Thoracic aorta (tissue), 2 donors: ENCODE data around the gene STRIP1. TPM values are rescaled to one million over a fixed set of nuclear protein-coding genes. Genes with fewer than 3 reads are reported as not detected.

Source experiments
- ATAC-seq: fragments of 150-250 bp; one replicate; pipeline ENCODE4 v1.8.0; 2017; ENCODE audit warnings: low read depth; ENCODE audit not compliant: insufficient number of reproducible peaks, low FRiP score
- DNase-seq: peaks from one replicate; pipeline ENCODE4 v3.0.0-alpha.2; 2020; ENCODE audit warnings: low spot score
- H3K27ac ChIP-seq, 2 donors: fragments of 200-600 bp; sonication (generic); 1 replicate in 1 of 2; 2 replicates in 1 of 2; pipeline ENCODE4 v1.5.1; 2016; ENCODE audit warnings: mild to moderate bottlenecking in 2 of 2, moderate library complexity in 2 of 2
- H3K27me3 ChIP-seq: fragments of 200-600 bp; sonication (generic); replicated peaks from 2 replicates; pipeline ENCODE4 v1.6.0; 2016; ENCODE audit warnings: mild to moderate bottlenecking; ENCODE audit not compliant: insufficient read depth
- H3K36me3 ChIP-seq: fragments of 200-600 bp; sonication (generic); one replicate; pipeline ENCODE4 v1.5.1; 2016
- H3K4me1 ChIP-seq, 2 donors: fragments of 200-600 bp; sonication (generic); 1 replicate in 1 of 2; 2 replicates in 1 of 2; pipeline versions ENCODE4 v1.5.1 to v1.6.0; 2016; ENCODE audit warnings: low read depth in 2 of 2, mild to moderate bottlenecking in 1 of 2; ENCODE audit not compliant: control insufficient read depth in 1 of 2
- H3K4me3 ChIP-seq: fragments of 200-600 bp; sonication (generic); 2 replicates; pipeline ENCODE4 v1.5.1; 2016; ENCODE audit warnings: mild to moderate bottlenecking
- H3K9me3 ChIP-seq: fragments of 200-600 bp; sonication (generic); 2 replicates; pipeline ENCODE4 v1.5.1; 2016
- total RNA-seq, 2 donors: library from RNA; depleted of rRNA; stranded (reverse); fragments of >200 nt; gene quantifications; one replicate each; pipeline versions ENCODE4 v1.1.0 to v1.2.3, GENCODE V29; 2016
- TF ChIP-seq, protein P1 (sequence below): fragments of 200-600 bp; sonication (generic); IDR thresholded peaks from one replicate; pipeline ENCODE4 v1.5.1; 2019; ENCODE audit warnings: antibody characterized with exemption

Gene STRIP1
- total RNA-seq, 2 donors from 2014 or later: 38.4 to 61.6 TPM

DNA sequence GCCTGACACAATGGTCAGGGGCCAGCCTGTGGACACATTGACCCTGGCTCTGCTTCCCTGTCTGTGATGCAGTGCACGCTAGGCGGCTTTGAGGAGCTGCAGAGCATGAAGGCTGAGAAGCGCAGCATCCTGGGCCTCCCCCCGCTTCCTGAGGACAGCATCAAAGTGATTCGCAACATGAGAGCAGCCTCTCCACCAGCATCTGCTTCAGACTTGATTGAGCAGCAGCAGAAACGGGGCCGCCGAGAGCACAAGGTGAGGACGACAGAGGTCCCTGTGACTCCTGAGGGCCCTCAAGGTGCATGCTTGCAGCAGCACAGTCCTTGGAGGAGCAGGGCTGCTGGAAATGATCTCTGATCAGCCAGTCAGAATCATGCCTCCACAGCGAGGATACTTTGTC is 8.6 kb downstream of the STRIP1 start:
- H3K9me3 ChIP-seq: no peaks in the 10 kb centered on the region
- H3K36me3 ChIP-seq: peaks cover 85% of the 10 kb centered on the region
- no peak for DNase-seq
- TF ChIP-seq, protein P1, sequence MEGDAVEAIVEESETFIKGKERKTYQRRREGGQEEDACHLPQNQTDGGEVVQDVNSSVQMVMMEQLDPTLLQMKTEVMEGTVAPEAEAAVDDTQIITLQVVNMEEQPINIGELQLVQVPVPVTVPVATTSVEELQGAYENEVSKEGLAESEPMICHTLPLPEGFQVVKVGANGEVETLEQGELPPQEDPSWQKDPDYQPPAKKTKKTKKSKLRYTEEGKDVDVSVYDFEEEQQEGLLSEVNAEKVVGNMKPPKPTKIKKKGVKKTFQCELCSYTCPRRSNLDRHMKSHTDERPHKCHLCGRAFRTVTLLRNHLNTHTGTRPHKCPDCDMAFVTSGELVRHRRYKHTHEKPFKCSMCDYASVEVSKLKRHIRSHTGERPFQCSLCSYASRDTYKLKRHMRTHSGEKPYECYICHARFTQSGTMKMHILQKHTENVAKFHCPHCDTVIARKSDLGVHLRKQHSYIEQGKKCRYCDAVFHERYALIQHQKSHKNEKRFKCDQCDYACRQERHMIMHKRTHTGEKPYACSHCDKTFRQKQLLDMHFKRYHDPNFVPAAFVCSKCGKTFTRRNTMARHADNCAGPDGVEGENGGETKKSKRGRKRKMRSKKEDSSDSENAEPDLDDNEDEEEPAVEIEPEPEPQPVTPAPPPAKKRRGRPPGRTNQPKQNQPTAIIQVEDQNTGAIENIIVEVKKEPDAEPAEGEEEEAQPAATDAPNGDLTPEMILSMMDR: no peak
- ATAC-seq: no peak
- no peak overlapping the region for H3K27ac ChIP-seq
- no peak overlapping the region for H3K4me3 ChIP-seq
- H3K27me3 ChIP-seq: no peaks in the 10 kb centered on the region
- no peaks in the 10 kb centered on the region for H3K4me1 ChIP-seq

DNA sequence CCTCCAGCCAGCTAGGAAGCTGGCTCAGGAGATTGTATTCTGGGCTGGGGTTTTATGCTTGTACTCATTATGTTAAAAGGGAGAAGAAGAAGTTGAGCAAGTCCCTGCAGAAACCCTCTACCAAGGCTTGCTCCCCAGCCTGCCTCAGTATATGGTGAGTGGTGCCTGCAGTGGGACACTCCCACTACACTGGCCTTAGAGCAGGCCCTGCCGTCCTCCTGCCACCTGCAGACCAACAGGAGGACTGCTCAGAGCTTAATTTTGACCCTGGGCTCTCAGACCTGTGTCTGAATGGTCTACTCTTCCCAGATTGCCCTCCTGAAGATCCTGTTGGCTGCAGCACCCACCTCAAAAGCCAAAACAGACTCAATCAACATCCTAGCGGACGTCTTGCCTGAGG is 13.0 kb downstream of the STRIP1 start:
- Histone ChIP-seq H3K9me3 (no peaks in the 10 kb centered on the region), H3K4me3 (no peak overlapping the region), H3K4me1 (no peaks in the 10 kb centered on the region), H3K27me3 (no peaks in the 10 kb centered on the region), H3K36me3 (peaks cover 65% of the 10 kb centered on the region), H3K27ac (no peak overlapping the region)
- DNase-seq (no peak), ATAC-seq (no peak)
- TF ChIP-seq, protein P1: no peak

GRCh38 chr1:110048240-110048639 is 13.8 kb downstream of the STRIP1 start:
- DNase-seq (no peak), ATAC-seq (no peak)
- Histone ChIP-seq H3K36me3 (peaks cover 66% of the 10 kb centered on the region), H3K9me3 (no peaks in the 10 kb centered on the region), H3K27ac (no peak overlapping the region), H3K4me3 (no peak overlapping the region), H3K4me1 (no peaks in the 10 kb centered on the region), H3K27me3 (no peaks in the 10 kb centered on the region)
- TF ChIP-seq, protein P1: no peak

- peaks cover 64% of the 10 kb centered on the region for H3K36me3 ChIP-seq
- no peak for ATAC-seq
Observed at GRCh38 chr1:110048923-110049601, 14.6 kb downstream of the STRIP1 start.

GRCh38 chr1:110049801-110050601 is 15.6 kb downstream of the STRIP1 start:
- TF ChIP-seq, protein P1: no peak
- no peak for ATAC-seq
- no peak for DNase-seq
- H3K36me3 ChIP-seq: peaks cover 67% of the 10 kb centered on the region
- no peak overlapping the region for H3K27ac ChIP-seq
- no peaks in the 10 kb centered on the region for H3K27me3 ChIP-seq
- H3K9me3 ChIP-seq: no peaks in the 10 kb centered on the region
- H3K4me3 ChIP-seq: no peak overlapping the region
- H3K4me1 ChIP-seq: no peaks in the 10 kb centered on the region

More at GRCh38 chr1:110048923-110049601, 14.6 kb downstream of the STRIP1 start:
- Histone ChIP-seq H3K27ac (no peak overlapping the region), H3K9me3 (no peaks in the 10 kb centered on the region), H3K4me1 (no peaks in the 10 kb centered on the region), H3K27me3 (no peaks in the 10 kb centered on the region), H3K4me3 (no peak overlapping the region)
- TF ChIP-seq, protein P1: no peak
- no peak for DNase-seq
